Endothelial cell (in vitro differentiated cells): Measurements from ENCODE around the gene LMO3. TPM values are rescaled to one million over a fixed set of nuclear protein-coding genes. Genes with fewer than 3 reads are reported as not detected.

ENCODE experiments used
- DNase-seq: peaks from one replicate; pipeline ENCODE4 v3.0.0; 2021; ENCODE audit warnings: low spot score
- H3K27ac Mint-ChIP-seq: one replicate; pipeline ENCODE4 v1.8.0; 2021; ENCODE audit warnings: mixed read lengths, inconsistent platforms; ENCODE audit not compliant: unreplicated experiment
- H3K27me3 Mint-ChIP-seq: one replicate; pipeline ENCODE4 v1.8.0; 2021; ENCODE audit warnings: mild to moderate bottlenecking, moderate library complexity, mixed read lengths, inconsistent platforms; ENCODE audit not compliant: unreplicated experiment
- H3K36me3 Mint-ChIP-seq: one replicate; pipeline ENCODE4 v1.8.0; 2021; ENCODE audit warnings: mild to moderate bottlenecking, low read depth, mixed read lengths, inconsistent platforms; ENCODE audit not compliant: unreplicated experiment
- H3K4me1 Mint-ChIP-seq: one replicate; pipeline ENCODE4 v1.8.0; 2021; ENCODE audit warnings: mild to moderate bottlenecking, mixed read lengths, inconsistent platforms; ENCODE audit not compliant: unreplicated experiment
- H3K4me3 Mint-ChIP-seq: one replicate; pipeline ENCODE4 v1.8.0; 2021; ENCODE audit warnings: mild to moderate bottlenecking, mixed read lengths, inconsistent platforms; ENCODE audit not compliant: unreplicated experiment
- H3K9me3 Mint-ChIP-seq: one replicate; pipeline ENCODE4 v1.8.0; 2021; ENCODE audit warnings: mixed read lengths, inconsistent platforms; ENCODE audit not compliant: unreplicated experiment
- total RNA-seq: library from RNA; stranded (reverse); fragmentation: NEBNext Ultra II Directional; extraction: Animal tissue kit (Norgen Biotek cat#: 25700); gene quantifications from one replicate; pipeline ENCODE4 v1.2.1, GENCODE V29; 2021; ENCODE audit not compliant: unreplicated experiment
- TF ChIP-seq, protein P1 (sequence below): fragments of 200-600 bp; sonication (generic); IDR thresholded peaks from one replicate; pipeline ENCODE4 v1.5.0; 2021; ENCODE audit warnings: antibody characterized with exemption; ENCODE audit not compliant: unreplicated experiment

LMO3 gene
- total RNA-seq, 1 donor from 2014 or later, result not detected

DNA sequence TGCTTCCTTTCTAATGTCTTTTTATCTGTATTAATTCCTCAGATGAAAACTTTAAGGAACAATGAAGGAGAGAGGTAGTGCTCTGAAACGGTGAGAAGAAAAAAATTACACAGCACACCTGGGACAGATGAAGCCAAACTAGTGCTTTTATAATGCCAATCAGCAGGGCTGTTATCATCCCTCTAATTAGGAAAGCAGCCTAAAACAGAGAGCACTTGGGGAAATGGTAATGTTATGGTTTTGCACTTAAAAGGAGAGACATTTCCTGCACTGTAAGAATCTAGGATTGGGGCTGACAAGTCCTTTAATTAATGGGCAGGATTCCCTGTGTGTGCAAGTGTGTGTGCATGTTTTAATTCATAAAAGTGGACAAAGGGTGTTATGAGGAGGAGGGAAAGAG, 4.8 kb upstream of the LMO3 start:
- Mint-ChIP-seq H3K27ac (no peak overlapping the region), H3K4me1 (peaks cover 32% of the 10 kb centered on the region), H3K27me3 (peaks cover 5% of the 10 kb centered on the region), H3K36me3 (no peaks in the 10 kb centered on the region), H3K4me3 (no peak overlapping the region), H3K9me3 (no peaks in the 10 kb centered on the region)
- no peak for DNase-seq
- TF ChIP-seq, protein P1, sequence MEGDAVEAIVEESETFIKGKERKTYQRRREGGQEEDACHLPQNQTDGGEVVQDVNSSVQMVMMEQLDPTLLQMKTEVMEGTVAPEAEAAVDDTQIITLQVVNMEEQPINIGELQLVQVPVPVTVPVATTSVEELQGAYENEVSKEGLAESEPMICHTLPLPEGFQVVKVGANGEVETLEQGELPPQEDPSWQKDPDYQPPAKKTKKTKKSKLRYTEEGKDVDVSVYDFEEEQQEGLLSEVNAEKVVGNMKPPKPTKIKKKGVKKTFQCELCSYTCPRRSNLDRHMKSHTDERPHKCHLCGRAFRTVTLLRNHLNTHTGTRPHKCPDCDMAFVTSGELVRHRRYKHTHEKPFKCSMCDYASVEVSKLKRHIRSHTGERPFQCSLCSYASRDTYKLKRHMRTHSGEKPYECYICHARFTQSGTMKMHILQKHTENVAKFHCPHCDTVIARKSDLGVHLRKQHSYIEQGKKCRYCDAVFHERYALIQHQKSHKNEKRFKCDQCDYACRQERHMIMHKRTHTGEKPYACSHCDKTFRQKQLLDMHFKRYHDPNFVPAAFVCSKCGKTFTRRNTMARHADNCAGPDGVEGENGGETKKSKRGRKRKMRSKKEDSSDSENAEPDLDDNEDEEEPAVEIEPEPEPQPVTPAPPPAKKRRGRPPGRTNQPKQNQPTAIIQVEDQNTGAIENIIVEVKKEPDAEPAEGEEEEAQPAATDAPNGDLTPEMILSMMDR, result no peak

GRCh38 chr12:16610001-16610585, 4.1 kb upstream of the LMO3 start:
- H3K9me3 Mint-ChIP-seq, result no peaks in the 10 kb centered on the region
- peaks cover 5% of the 10 kb centered on the region for H3K27me3 Mint-ChIP-seq
- no peak for DNase-seq
- H3K4me3 Mint-ChIP-seq, result no peak overlapping the region
- H3K36me3 Mint-ChIP-seq, result no peaks in the 10 kb centered on the region
- peaks cover 34% of the 10 kb centered on the region for H3K4me1 Mint-ChIP-seq
- H3K27ac Mint-ChIP-seq, result no peak overlapping the region
- TF ChIP-seq, protein P1, result no peak

DNA sequence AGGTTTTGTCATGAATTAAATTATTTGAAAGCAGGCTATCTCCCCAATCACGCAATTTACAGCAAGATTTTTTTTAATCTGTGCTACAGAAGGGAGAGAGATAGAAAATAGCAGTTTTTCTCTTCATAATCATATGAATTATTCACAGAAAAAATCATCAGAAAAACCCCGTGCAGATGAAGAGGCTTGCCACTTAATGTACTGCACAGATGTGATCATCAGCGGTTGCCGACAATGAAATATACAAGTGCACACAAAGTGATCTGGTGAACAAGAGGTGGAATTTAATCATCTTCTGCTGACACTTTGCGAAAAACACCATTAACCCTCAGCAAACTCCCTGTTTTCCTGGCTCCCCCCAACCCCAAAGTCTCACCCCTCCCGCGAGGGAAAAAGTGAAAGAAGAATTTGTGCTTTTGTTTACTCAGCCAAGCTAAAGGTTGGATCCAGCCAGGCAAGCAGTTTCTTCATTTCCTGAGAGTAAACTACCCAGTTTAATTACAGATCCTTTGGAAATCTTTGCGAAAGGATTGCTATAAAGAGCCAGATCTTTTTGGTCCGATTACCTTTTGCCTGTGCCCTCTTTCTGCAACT, 3.1 kb upstream of the LMO3 start:
- H3K36me3 Mint-ChIP-seq, result no peaks in the 10 kb centered on the region
- DNase-seq, result no peak
- TF ChIP-seq, protein P1, result no peak
- peaks cover 7% of the 10 kb centered on the region for H3K27me3 Mint-ChIP-seq
- H3K27ac Mint-ChIP-seq, result no peak overlapping the region
- H3K9me3 Mint-ChIP-seq, result no peaks in the 10 kb centered on the region
- peaks cover 37% of the 10 kb centered on the region for H3K4me1 Mint-ChIP-seq
- no peak overlapping the region for H3K4me3 Mint-ChIP-seq

GRCh38 chr12:16607906-16608775, 2.2 kb upstream of the LMO3 start:
- no peak overlapping the region for H3K4me3 Mint-ChIP-seq
- H3K36me3 Mint-ChIP-seq, result no peaks in the 10 kb centered on the region
- no peak overlapping the region for H3K27ac Mint-ChIP-seq
- TF ChIP-seq, protein P1, result no peak
- peaks cover 37% of the 10 kb centered on the region for H3K4me1 Mint-ChIP-seq
- H3K27me3 Mint-ChIP-seq, result peaks cover 7% of the 10 kb centered on the region
- DNase-seq, result no peak
- no peaks in the 10 kb centered on the region for H3K9me3 Mint-ChIP-seq
